Effector memory CD4-positive, alpha-beta T cell (primary cell): Measurements from ENCODE around the gene PLSCR3.

Experiments used
- DNase-seq, 3 donors: peaks; one replicate each; pipeline ENCODE4 v3.0.0-alpha.2; 2020
- H3K27ac ChIP-seq: 2 replicates; pipeline ENCODE4 v1.7.0; 2013; ENCODE audit warnings: mild to moderate bottlenecking, low read length, moderate library complexity; ENCODE audit not compliant: insufficient read depth, poor library complexity, severe bottlenecking
- H3K27me3 ChIP-seq: replicated peaks from 2 replicates; pipeline ENCODE4 v1.7.0; 2013; ENCODE audit warnings: mild to moderate bottlenecking, low read length; ENCODE audit not compliant: insufficient read depth, control insufficient read depth, poor library complexity, severe bottlenecking
- H3K36me3 ChIP-seq: 2 replicates; pipeline ENCODE4 v1.7.0; 2013; ENCODE audit warnings: mild to moderate bottlenecking, low read length, moderate library complexity; ENCODE audit not compliant: control insufficient read depth, insufficient read depth
- H3K4me1 ChIP-seq: 2 replicates; pipeline ENCODE4 v1.7.0; 2013; ENCODE audit warnings: low read length, mild to moderate bottlenecking; ENCODE audit not compliant: control insufficient read depth, insufficient read depth, poor library complexity, severe bottlenecking
- H3K4me3 ChIP-seq: 2 replicates; pipeline ENCODE4 v1.7.0; 2013; ENCODE audit warnings: low read length, low read depth, mild to moderate bottlenecking; ENCODE audit not compliant: insufficient read depth, poor library complexity, severe bottlenecking
- H3K9me3 ChIP-seq: 2 replicates; pipeline ENCODE4 v1.7.0; 2013; ENCODE audit warnings: mild to moderate bottlenecking, low read length, moderate library complexity; ENCODE audit not compliant: control insufficient read depth

Gene PLSCR3

DNA sequence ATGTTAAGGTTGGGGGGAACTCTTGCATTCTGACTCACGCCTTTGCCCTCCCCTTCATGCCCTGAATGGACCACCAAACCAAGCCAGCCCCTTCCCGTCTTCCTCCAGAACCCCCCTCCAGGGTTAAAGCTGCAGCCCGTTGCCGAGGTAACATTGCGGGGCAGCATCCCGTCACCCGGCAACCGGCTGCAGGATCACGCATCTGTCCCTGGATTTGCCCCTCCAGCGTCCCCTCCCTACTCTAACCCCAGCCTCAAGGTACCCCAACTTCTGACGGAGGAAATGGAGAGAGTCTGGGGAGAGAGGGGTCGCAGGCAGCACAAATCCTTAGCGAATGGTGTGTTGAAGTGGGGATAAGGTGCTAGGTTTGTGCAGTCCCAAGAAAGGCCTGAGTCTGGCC is 12.8 kb upstream of the PLSCR3 start:
- Histone ChIP-seq H3K4me3 (no peak overlapping the region), H3K27ac (no peak overlapping the region), H3K4me1 (peaks cover 19% of the 10 kb centered on the region), H3K27me3 (no peaks in the 10 kb centered on the region), H3K9me3 (no peaks in the 10 kb centered on the region), H3K36me3 (no peaks in the 10 kb centered on the region)
- DNase-seq = no peak

DNA sequence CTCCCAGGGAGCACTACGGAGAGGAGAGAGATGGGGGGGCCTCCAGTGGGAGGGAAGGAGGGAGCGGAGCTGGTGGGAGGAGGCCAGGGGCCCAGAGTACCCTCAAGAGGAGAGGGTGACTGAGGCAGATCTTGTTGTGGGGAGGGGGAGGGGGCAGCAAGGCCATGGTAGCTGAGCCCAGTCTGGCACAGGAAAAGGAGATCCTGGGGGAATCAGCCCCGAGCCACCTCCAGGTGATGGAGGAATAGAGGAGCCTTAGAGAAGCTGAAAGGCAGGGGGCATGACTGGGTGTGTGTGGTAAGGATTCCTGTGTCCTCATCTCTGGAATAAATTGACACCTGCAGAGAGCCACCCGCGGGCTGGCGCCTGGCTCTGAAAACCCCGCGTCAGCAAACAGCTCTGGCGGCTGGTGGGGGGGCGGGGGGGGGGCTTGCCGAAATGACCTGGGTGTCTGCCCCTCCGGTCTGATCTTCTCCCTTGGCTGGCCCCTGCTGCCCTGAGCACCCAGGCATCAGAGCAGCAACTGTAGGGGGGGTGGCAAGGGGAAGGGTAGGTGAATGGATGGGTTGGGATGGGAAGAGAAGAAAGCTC is 12.0 kb upstream of the PLSCR3 start:
- no peak for DNase-seq
- H3K9me3 ChIP-seq = no peaks in the 10 kb centered on the region
- H3K36me3 ChIP-seq = no peaks in the 10 kb centered on the region
- no peak overlapping the region for H3K27ac ChIP-seq
- peaks cover 19% of the 10 kb centered on the region for H3K4me1 ChIP-seq
- H3K27me3 ChIP-seq = no peaks in the 10 kb centered on the region
- no peak overlapping the region for H3K4me3 ChIP-seq

GRCh38 chr17:7405350-7406234 is 11.3 kb upstream of the PLSCR3 start:
- Histone ChIP-seq H3K9me3 (no peaks in the 10 kb centered on the region), H3K4me1 (peaks cover 19% of the 10 kb centered on the region), H3K27me3 (no peaks in the 10 kb centered on the region), H3K36me3 (no peaks in the 10 kb centered on the region), H3K27ac (peak overlapping the region; percentile 67), H3K4me3 (peak overlapping the region; percentile 89)
- no peak for DNase-seq

- peak in 2 of 3 donors; percentile 62 to 63 for DNase-seq
- H3K27me3 ChIP-seq = no peaks in the 10 kb centered on the region
Measured at GRCh38 chr17:7404737-7405349, 10.5 kb upstream of the PLSCR3 start.

DNA sequence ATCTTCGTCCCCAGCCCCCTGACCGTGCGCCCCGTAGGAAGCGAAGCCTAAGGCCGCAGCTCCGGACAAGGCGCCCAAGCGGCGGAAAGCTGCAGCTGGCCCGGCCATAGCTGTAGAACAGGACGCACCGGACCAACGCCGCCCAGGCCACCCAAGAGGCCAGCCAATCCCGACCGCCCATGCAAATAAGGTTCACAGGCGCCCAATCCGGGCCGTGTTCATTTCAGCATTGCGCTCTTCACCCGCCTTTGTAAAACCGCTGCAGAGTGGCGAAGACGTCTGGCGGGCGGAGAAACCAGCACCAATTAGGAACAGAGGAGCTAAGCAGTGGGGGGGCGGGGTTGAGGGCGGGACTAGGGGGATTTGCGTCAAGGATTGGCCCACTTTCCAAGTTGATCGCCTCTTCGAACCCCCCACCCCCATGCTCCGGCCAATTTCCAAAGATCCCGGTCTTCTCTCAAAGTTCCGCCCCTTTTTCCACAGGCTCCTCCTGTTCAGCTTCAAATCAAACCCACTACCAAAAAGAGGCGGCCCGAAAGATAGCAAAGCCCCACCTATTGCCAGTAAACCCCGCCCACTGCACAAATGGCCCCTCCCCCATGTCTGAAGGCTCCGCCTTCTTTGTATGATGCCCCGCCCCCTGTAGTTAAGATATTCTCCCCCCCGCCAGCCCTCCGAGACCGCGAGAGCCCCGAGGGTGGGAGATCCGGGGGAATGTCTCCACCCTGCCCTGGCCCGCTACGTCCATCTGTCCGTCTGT is 9.8 kb upstream of the PLSCR3 start, which contains the start of gene TMEM256:
TMEM256 (minus strand) TSS at position 121 of the 760 bp plus-strand sequence; CDS start at position 108, 13 bp downstream.
- peak; percentile 94 to 96 (median 95) for DNase-seq
- Histone ChIP-seq H3K27me3 (no peaks in the 10 kb centered on the region), H3K36me3 (no peaks in the 10 kb centered on the region), H3K4me1 (peaks cover 19% of the 10 kb centered on the region), H3K4me3 (peak within 1 kb of the TSS; percentile 89), H3K9me3 (no peaks in the 10 kb centered on the region), H3K27ac (peak within 1 kb of the TSS; percentile 67)

More at GRCh38 chr17:7404737-7405349, 10.5 kb upstream of the PLSCR3 start:
- Histone ChIP-seq H3K9me3 (no peaks in the 10 kb centered on the region), H3K4me1 (peaks cover 19% of the 10 kb centered on the region), H3K27ac (peak overlapping the region; percentile 67), H3K4me3 (peak overlapping the region; percentile 89), H3K36me3 (no peaks in the 10 kb centered on the region)

DNA sequence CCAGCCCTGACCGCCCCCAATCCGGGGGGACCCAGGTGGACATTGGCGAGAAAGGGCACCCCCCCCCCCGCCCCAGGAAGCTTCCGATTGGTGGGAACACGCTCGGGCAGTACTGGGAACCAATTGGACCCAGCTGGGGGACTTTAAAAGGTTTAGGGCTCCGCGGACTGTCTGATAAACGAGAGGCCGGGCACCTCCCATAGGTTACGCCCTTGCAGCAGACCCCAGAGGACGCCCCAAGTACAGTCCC is 9.3 kb upstream of the PLSCR3 start:
- Histone ChIP-seq H3K36me3 (no peaks in the 10 kb centered on the region), H3K27me3 (no peaks in the 10 kb centered on the region), H3K4me3 (peak overlapping the region; percentile 89), H3K4me1 (peaks cover 19% of the 10 kb centered on the region), H3K9me3 (no peaks in the 10 kb centered on the region), H3K27ac (peak overlapping the region; percentile 67)
- no peak for DNase-seq

- H3K4me3 ChIP-seq = peak overlapping the region; percentile 89
- no peaks in the 10 kb centered on the region for H3K36me3 ChIP-seq
- peaks cover 19% of the 10 kb centered on the region for H3K4me1 ChIP-seq
- H3K9me3 ChIP-seq = no peaks in the 10 kb centered on the region
- H3K27ac ChIP-seq = peak overlapping the region; percentile 67
- H3K27me3 ChIP-seq = no peaks in the 10 kb centered on the region
- DNase-seq = no peak
Measured at GRCh38 chr17:7403043-7403726, 8.9 kb upstream of the PLSCR3 start.

GRCh38 chr17:7398612-7399011 is 4.3 kb upstream of the PLSCR3 start:
- DNase-seq = no peak
- Histone ChIP-seq H3K4me1 (peaks cover 17% of the 10 kb centered on the region), H3K9me3 (no peaks in the 10 kb centered on the region), H3K36me3 (no peaks in the 10 kb centered on the region), H3K27me3 (no peaks in the 10 kb centered on the region), H3K27ac (no peak overlapping the region), H3K4me3 (no peak overlapping the region)

DNA sequence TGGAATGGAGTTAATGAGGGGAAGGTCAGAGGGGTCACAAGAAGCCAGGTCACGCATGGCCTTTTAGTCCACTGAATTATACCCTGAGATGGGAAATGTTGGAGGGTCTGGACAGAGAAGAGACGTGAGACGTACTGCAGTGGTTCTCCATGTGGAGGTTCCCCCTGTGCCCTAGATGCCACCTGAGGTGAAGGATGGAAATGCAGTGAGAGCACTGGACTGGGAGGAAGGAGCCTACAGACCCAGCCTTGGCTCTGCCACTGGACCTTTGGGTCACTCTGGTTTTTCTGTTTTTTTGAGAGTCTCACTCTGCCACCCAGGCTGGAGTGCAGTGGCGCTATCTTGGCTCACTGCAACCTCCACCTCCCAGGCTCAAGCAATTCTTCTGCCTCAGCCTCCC is 1.8 kb upstream of the PLSCR3 start:
- Histone ChIP-seq H3K4me1 (peaks cover 30% of the 10 kb centered on the region), H3K27ac (no peak overlapping the region), H3K36me3 (peaks cover 15% of the 10 kb centered on the region), H3K9me3 (no peaks in the 10 kb centered on the region), H3K27me3 (no peaks in the 10 kb centered on the region), H3K4me3 (no peak overlapping the region)
- no peak for DNase-seq
